Stromal cell of bone marrow (primary cell): Measurements from ENCODE around the gene PSMD5.
"Not testable (repeated sequence)": the region's sequence is repeated elsewhere in the genome, so short reads cannot be mapped to it uniquely, and the experiment has no call there.

Source experiments
- DNase-seq: peaks from one replicate; pipeline ENCODE4 v3.0.0-alpha.2; 2012; ENCODE audit warnings: low read depth

PSMD5 gene

DNA sequence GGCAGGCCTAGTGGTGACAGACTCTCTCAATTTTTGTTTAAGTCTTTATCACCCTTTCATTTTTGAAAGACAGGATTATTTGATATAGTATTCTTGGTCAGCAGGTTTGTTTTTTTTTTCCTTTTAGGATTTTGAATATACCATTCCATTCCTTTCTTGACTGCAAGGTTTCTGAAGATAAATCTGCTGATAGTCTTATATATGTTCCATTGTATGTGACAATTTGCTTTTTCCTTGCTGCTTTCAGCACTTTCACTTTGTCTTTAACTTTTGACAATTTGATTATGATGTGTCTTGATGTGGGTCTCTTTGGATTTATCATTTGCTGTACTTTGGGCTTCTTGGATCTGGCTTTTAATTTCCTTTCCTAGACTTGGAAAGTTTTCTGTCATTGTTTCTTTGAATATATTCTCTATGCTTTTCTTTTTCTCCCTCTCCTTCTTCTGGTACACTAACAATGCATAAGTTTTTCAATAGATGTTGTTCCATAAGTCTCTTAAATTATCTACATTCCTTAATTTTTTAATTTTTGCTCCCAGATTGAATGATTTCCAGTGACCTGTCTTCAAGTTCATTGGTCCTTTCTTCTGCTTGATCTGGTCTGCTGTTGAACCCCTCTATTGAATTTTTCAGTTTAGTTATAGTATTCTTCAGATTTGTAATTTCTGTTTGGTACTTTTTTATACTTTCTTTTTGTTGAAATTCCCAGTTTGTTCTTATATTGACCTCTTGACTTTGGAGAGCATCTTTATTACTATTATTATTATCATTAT, 34.9 kb downstream of the PSMD5 start:
- DNase-seq = no peak

DNA sequence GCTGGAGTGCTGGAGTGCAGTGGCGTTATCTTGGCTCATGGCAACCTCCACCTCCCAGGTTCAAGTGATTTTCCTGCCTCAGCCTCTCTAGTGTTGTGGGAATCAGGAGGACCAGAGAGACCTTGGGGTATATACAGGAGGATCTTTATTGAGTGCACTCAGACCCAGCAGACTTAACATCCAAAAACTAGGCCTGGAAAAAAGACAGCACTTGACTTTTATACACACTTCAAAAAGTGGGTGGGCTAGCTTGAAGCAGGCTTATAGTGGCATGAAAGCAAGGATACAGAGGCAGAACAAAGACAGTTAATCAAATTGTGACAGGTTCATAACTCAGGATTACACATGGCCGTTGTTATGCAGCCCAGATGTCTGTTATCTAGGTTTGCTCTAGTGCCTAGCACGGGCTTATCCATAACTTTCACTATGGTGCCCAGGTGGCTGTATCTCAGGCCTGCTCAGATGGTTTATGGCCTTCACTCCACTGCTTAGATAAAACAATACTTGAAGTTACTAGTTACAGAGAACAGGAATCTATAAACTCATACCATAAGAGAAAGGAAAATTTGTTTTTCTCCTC, 37.8 kb downstream of the PSMD5 start:
- not testable (repeated sequence) for DNase-seq

DNA sequence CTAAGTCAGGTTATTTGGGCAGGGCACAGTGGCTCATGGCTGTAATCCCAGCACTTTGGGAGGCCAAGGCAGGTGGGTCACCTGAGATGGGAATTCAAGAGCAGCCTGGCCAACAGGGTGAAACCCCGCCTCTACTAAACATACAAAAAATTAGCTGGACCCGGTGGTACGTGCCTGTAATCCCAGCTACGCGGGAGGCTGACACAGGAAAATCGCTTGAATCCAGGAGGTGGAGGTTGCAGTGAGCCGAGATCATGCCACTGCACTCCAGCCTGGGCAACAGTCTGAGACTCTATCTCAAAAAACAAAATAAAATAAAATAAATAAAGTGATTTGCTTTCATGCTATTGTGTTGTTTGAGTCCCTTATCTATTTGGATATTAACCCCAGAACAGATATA, 41.3 kb downstream of the PSMD5 start:
- DNase-seq = no peak

DNA sequence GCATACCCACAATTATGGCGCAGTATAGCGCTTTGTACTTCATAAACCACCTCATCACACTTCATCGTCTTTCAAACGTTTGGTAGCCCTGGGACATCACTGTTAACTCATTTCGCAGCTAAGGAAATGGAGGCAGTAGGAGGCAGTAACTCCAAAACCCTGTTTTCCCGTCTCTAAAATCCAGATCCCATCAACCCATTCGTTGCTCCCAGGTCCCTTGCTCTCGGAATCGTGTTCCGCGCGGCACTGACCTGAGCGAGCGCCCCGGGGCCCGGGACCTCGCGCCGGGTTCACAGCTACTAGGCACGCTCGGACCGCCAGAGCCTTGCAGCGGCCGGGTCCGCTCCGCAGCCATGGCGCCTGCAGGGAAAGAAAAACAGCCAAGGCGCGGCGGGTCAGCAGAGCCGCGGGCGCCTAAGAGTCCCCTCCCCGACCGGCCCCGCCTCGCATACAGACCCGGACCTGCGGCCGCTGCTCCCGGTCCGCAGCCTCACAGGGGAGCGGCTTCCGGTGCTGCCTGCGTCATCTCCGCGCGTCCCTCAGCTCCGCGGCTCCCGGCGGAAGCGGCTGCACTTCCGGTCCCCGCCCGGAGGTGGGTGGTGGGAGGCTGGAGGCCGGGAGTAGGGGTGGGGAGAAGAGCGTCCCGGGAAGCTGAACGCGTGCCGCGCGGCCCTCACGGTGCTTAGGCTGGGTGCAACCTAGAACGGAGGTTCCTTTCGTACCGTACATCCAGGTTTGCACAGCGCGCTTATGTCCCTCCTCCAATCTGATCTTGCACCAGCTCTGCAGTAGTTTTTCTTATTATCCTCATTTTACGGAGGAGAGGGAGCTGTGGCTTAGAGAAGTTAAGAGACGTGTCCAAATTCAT, 49.6 kb downstream of the PSMD5 start, which contains the start of gene FBXW2:
TSS of gene FBXW2 (minus strand) at position 519 of the 868 bp plus-strand sequence. CDS start 5,158 bp downstream, outside the sequence.
- peak; percentile 75 for DNase-seq

DNA sequence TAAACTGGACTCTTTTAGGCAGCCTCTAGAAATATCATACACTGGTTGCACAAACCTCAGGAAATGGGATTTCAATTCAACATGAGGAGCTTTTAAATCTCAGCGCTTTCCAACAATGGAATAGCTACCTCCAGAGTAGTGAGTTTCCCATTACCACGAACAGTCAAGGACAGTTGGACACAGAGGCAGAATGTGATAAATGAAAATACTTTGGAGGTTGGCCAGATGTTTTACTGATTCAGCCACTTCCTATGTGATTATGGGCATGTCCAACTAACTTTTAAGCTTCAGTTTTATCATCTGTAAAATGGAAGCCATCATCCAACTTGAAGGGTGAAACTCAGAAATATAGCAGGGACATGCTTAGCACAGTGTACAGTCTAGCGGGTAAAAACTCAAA, 51.6 kb downstream of the PSMD5 start:
- no peak for DNase-seq

DNA sequence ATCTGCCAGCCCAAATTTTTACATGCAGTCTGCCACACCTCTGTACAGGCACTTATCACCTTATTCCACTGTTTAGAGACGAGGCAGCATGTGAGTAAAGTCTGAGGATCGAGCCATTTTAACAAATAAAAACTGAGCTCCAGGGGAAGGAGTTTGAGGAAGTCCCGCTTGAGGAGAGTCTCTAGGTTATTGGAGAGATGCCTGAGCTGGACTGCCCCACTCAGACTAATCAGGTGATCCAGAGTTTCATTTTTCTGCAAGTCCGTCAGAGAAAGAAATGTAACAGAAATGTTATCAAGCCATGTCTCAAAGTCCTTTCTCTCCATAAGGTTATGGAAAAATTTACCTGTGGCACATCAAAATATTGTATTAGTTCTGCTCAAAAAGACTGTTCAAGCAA, 54.8 kb downstream of the PSMD5 start:
- no peak for DNase-seq

DNA sequence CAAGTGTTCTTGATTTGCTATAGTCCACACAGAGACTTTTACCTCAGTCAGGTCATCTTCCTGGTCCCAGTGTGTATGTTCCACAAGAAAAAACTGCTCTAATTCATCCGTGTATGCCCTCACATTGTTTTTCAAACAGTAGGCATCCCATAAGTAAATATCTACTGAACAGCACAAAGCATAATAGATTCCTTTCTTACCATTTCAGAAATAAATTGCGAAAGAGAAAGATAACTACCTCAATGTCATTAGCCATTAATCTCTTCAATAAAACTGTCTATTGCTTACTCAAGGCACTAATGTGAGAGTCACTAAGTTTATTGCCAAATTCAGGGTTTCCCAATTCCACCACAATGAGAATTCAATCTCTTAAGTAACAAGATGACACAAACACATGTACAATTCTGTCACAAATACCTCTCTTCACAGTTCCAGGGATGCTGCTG, 59.1 kb downstream of the PSMD5 start:
- DNase-seq = peak; percentile 36

DNA sequence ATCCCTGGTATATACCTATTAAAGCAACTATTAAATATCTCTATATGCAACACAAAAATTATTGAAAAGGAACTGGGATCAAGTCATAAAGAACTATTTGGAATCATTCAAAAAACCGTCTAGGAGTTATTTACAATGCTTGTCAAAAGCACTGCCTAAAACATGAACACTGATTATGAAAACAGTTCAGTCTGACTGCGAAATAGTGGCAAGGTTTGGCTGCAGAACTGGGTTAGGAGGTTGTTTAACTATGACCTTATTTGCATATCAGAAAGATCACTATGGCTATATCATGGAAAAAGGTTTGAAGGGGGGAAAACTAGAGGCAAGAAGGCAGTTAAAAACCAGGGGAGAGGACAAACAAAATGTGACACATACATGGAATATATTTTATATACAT, 61.5 kb downstream of the PSMD5 start:
- DNase-seq = no peak

DNA sequence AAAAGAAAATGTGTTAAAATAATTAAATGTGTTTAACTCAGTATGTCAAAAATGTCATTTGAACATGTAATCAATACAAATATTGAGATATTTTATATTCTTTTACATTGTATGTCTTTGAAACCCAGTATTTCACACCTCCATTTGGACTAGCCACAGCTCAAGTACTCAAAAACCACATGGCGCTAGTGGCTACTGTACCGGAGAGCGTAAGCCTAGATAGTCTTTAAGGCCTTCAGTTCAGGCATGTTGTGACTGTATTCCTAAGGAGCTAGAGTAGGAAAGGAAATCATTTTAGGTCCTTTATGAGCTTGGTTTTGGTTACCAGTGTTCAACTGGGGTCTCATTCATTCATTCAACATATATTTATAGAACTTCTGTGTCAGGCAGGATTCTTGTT, 62.4 kb downstream of the PSMD5 start:
- DNase-seq = no peak

DNA sequence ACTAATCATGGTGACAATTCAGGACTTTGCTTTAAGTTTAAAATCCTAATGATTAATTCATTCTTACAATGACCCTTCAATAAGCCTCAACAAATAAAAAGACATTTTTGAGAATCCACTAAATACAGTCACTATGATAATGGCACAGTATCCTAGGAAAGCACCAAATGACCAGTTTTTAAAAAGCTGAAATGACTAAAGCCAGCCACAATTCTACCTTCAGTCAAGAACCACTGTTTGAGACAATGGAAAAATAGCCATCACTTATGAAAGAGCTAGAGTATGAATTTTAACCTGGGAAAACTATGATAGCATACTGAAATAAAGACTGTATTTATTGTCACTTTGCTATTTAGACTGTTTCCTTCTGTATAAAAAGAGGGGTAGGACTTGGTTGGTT, 63.5 kb downstream of the PSMD5 start:
- no peak for DNase-seq

DNA sequence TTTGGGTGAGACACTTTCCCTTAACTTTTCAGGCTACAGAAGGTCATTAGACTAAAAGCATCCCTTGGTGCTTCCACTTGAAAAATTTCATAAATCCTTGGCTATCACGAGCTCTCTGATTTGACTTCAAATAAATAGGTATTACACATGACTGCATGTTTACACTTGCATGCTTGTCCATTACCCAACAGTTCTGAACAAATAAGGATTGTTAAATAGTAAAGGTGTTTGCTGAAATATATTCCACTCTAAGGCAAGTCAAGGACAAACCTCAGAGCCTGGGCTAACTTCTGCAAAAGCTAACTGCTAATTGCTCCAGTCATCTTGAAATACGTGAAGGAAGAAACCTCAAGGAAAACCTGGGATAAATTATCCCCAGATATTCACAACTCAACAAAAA, 64.0 kb downstream of the PSMD5 start:
- no peak for DNase-seq

DNA sequence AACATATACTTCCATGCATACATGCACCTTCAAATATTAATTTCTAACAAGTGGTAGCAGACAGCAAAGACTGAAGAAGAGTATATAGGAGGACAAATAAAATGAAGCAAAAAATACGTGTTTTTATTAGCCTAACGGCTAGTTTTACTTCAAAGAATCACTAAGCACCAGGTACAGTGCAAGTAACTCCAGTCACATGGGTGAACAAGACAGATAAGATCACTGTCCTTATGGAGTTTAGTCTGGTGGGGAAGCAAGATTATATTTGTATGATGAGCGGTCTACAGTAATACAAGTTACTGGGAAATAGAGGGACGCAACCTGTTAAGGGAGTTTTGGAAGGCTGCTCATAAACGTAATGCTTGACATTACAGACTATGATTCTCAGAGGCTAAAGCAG, 65.5 kb downstream of the PSMD5 start:
- DNase-seq = no peak

DNA sequence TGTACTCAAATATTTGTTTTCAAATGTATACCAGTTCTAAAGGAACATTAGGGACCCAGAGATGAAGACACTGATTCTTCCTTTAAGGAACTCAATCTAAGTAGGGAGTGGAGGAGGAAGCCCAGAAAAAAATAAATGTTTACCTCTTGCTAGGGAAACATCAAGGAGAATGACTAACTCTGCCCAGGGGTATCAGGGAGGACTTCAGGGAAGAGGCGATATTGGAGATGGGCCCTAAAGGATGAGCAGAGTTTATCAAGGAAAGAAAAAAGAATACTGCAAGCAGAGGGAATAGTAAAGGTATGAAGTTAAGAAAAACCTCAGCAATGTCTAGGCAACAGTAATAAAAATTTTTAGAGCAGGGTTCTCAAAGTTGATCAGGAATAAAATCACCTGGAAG, 65.9 kb downstream of the PSMD5 start:
- DNase-seq = no peak

DNA sequence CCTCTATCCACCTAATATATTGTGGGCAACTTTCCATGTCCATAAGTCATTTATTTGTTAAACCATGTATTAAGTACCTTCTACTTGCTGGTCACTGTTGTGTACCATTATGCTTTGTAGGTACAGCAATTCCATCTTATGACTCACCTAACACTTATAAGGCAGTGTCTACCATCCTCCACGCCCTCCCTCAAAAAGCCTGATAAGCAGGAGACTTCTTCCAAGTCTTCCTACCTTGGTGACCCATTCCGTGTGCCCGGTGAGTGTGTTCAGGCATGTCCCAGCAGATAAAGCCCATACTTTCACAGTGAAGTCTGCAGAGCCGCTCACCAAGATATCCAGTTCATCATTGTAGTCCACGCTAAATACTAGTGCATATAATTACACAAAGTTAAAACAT, 66.9 kb downstream of the PSMD5 start:
- DNase-seq = no peak

DNA sequence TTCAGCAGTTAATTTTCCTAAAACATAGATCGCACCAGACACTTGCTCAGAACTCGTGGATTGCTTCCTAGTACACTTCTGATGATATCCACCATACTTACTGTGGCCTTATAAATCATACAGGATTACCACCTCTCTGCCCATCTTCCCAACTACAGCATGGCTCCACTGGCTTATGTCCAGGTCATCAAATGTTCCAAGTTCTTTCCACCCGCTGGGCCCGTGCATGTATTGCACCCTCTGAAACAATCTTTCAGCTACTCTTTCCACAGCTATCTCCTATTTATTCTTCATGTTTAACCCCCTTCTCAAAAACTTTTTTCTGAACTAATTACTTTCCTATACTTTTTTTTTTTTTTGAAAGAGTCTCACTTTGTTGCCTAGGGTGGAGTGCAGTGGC, 68.0 kb downstream of the PSMD5 start:
- no peak for DNase-seq

DNA sequence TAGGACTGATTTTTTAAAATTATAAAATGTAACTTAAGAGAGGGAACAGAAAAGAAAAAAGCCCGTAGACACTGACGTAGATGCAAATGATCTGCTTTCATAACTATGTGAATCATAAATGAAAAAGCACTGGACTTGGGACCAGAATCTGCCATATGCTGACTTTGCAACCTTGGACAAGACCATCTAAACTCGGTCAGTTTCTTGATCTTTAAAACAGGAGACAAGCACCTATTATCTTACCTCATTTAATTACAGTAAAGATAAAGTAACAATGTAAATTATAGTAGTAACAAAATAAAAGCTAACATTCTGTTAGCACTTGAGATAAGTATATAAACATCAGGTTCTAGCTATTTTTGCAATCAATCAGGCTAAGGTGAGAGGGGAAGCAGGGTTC, 69.5 kb downstream of the PSMD5 start:
- no peak for DNase-seq

DNA sequence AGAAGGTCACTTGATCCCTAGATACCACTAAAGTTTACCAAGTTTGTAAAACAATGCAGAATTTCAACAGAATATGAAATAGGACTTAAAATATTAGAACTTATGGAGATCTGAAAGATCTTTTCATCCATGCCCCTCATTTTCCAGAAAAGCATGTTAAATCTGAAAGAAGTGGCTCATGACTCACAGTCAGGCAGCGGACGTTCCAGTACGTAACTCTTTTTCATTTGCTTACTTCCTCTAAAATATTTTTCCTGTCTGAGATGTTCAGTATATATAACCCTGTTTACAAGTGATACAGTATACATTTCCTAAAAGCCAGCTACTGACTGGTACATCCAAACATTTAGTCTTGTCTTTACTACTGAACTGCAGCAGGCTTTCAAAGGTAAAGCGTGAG, 71.8 kb downstream of the PSMD5 start:
- no peak for DNase-seq

DNA sequence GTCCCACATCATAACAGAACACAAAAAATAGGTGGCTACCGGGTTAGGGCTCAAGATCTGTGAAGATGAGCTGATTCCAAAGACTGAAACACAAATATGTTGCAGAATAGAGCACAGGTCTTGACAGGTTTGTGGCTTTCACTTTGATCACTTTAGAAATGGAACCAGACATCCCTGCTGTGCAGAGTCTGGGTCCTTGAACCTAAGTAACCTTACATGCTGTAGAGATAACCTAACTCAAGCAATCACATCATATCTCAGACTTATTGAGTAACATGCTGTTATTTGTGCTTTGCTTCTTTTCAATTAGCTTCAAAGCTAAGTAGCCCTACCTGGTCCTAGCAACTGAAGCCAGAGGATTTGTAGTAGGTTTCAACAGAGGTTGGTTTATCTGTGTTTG, 73.8 kb downstream of the PSMD5 start:
- DNase-seq = no peak

DNA sequence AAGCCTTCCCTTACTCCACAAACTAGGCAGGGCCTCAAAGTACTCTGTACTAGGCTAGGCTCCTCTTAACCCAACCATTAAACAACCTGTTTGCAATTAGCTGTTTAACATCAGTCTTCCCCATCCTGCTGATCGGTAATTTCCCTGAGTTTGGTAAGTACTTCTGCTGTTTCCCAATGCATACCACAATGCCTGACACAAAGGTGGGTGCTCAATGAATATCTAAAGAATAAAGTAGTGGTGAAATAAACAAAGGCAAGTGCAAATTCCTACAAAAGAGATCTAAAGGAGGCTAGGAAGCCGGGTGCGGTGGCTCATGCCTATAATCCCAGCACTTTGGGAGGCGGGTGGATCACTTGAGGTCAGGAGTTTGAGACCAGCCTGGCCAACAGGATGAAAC, 74.5 kb downstream of the PSMD5 start:
- DNase-seq = no peak

DNA sequence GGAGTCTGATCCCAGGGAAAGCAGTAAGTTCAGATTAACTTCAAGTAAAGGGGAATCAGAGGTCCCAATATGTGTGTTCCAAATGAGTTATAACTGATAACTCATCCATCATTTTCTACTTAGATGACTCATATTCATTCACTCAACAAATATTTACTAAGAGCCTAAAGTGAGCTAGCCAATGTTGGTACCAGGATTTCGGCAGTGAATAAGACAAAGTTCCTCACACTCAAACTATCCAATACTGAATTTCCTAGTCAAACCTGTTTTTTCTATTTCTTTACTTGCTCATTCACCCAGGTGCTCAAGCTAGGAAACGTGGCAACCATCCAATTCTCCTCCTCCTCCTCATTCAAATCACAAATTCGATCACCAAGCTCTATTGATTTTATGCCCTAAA, 75.3 kb downstream of the PSMD5 start:
- DNase-seq = no peak
